WTC11 (cell line): ENCODE results near the gene MSH2.

ENCODE experiments used
- FOXP1 ChIP-seq: sonication (generic); formaldehyde crosslinking; IDR thresholded peaks from 2 replicates; pipeline ENCODE4 v1.8.0; 2022; ENCODE audit warnings: missing genetic modification reagents, mild to moderate bottlenecking, moderate library complexity, borderline replicate concordance
- TCF7 ChIP-seq: sonication (generic); formaldehyde crosslinking; IDR thresholded peaks from 2 replicates; pipeline ENCODE4 v1.8.0; 2022; ENCODE audit warnings: mild to moderate bottlenecking, low read depth, missing genetic modification reagents, moderate library complexity
- TF ChIP-seq, protein P1 (sequence below): fragments of 200-600 bp; IDR thresholded peaks from 2 replicates; pipeline ENCODE4 v1.8.0; 2022; ENCODE audit warnings: antibody characterized with exemption

DNA sequence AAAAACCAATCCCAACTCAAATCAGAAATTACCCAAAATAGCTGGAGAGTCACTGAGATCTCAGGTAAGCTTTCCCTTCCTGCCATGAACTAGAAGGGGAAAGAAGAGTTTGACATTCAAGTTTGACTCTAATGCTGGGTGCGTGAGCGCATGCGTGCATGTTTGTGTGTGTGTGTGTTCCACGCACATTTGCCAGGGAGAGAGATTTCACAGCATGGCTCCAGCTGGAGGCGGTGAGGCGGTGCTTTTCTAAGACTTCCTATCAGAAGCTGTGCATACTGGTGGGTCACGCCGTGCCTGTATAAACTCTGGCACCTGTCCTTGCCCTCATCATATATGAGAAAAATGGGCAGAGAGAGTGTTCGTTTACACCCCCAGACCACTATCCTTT lies 116.2 kb downstream of the MSH2 start:
- no peak for TF ChIP-seq FOXP1 (CRISPR knock-in tag)
- no peak for TF ChIP-seq TCF7 (CRISPR knock-in tag)
- TF ChIP-seq, protein P1, sequence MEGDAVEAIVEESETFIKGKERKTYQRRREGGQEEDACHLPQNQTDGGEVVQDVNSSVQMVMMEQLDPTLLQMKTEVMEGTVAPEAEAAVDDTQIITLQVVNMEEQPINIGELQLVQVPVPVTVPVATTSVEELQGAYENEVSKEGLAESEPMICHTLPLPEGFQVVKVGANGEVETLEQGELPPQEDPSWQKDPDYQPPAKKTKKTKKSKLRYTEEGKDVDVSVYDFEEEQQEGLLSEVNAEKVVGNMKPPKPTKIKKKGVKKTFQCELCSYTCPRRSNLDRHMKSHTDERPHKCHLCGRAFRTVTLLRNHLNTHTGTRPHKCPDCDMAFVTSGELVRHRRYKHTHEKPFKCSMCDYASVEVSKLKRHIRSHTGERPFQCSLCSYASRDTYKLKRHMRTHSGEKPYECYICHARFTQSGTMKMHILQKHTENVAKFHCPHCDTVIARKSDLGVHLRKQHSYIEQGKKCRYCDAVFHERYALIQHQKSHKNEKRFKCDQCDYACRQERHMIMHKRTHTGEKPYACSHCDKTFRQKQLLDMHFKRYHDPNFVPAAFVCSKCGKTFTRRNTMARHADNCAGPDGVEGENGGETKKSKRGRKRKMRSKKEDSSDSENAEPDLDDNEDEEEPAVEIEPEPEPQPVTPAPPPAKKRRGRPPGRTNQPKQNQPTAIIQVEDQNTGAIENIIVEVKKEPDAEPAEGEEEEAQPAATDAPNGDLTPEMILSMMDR, result no peak
